ENCODE measurements around the gene CCDC78.

- TF ChIP-seq CTCF (IDR thresholded peaks at IDR 0.05): no peak
- TF ChIP-seq POLR2A (IDR thresholded peaks at IDR 0.05): no peak
These were observed 20.4 kb upstream of the CCDC78 start for GRCh38 chr16:746637-747036.
